ENCODE measurements around the gene MITF.

The MITF gene

DNA sequence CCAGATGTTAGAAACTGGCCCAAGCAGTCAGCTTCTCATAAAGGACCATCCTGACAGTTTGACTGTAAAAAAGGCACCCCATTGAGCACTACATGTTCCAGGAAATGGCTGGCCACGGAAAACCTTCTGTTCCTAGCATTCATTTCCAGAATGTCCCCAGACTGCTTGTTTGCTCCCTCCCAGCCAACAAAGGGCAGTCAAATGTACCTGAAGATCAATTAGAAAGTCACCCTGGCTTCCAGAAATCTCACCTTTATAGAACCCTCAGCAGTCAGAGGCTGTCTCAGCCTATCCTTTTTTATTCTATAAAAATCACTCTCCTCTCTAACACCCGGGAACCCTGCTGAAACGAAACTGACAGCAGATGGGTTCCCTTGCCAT lies 259.5 kb downstream of the MITF start:
- DNase-seq (ENCODE audit: low read depth), result no peak
- H3K4me3 ChIP-seq (ENCODE audit: control insufficient read depth, low read depth, low read length), result peak overlapping the region; percentile 25; the same call in 1 of the 2 replicates
- TF ChIP-seq, protein P1, sequence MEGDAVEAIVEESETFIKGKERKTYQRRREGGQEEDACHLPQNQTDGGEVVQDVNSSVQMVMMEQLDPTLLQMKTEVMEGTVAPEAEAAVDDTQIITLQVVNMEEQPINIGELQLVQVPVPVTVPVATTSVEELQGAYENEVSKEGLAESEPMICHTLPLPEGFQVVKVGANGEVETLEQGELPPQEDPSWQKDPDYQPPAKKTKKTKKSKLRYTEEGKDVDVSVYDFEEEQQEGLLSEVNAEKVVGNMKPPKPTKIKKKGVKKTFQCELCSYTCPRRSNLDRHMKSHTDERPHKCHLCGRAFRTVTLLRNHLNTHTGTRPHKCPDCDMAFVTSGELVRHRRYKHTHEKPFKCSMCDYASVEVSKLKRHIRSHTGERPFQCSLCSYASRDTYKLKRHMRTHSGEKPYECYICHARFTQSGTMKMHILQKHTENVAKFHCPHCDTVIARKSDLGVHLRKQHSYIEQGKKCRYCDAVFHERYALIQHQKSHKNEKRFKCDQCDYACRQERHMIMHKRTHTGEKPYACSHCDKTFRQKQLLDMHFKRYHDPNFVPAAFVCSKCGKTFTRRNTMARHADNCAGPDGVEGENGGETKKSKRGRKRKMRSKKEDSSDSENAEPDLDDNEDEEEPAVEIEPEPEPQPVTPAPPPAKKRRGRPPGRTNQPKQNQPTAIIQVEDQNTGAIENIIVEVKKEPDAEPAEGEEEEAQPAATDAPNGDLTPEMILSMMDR (IDR thresholded peaks at IDR 0.05; ENCODE audit: control insufficient read depth, insufficient read depth, low read depth, low read length, missing control alignments), result no peak

DNA sequence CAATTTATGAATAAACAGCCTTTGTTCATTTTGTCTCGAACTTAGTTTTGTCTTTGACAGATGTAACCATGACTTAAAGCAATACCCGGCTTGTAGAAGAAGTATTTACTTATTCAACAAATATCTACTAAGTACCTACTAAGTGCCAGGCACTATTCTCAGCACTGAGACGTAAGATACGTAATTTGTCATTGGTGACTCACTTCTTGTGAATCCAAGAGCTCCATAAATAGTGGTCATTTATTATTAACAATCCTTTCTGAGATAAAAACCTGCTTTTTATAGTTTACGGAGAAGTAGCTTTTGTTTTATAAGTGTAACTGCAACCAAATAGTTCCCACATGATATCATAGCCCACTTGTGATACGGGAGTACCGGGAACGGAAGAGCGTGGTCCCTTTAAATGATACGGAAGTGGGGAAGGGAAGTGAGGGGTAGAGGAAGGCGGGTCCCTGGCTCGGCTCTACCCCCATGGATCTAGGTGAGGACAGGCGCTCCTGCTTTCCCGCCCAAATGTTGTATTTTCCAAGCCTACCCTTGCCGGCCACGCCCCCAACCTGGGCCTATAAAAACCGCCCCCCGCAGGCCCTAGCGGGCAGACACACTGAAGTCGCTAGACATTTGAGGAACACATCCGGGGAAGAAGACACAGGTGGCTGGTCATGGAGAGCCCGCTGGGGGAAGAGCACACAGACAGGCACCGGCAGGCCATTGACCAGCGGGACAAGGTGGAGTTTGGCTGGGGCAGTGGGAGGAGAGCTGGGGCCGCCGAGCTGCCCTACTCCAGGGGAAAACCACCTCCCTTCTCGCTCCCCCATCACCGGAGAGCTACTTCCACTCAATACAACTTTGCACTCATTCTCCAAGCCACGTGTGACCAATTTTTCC lies 260.1 kb downstream of the MITF start, which contains the start of gene SAMMSON:
SAMMSON (plus strand) TSS at position 594 of the 888 bp plus-strand sequence.
- peak; percentile 17 for DNase-seq (ENCODE audit: low read depth)
- peak within 1 kb of the TSS; percentile 25 for H3K4me3 ChIP-seq (ENCODE audit: control insufficient read depth, low read depth, low read length)
- TF ChIP-seq, protein P1 (IDR thresholded peaks at IDR 0.05; ENCODE audit: control insufficient read depth, insufficient read depth, low read depth, low read length, missing control alignments), result no peak

DNA sequence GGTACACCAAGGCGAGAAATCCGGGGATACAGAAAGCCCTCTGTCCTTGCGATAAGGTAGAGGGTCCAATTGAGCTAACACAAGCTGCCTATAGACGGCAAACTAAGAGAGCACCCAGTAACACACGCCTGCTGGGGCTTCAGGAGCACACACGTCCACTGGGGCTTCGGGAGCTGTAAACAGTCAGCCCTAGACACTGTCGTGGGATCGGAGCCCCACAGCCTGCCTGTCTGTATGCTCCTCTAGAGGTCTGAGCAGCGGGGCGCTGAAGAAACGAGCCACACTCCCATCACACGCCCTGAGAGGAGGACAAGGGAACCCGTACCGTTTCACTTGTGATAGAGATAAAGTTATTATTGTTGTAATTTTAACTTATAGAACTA lies 260.8 kb downstream of the MITF start:
- DNase-seq (ENCODE audit: low read depth), result no peak
- no peak overlapping the region for H3K4me3 ChIP-seq (ENCODE audit: control insufficient read depth, low read depth, low read length)
- TF ChIP-seq, protein P1 (IDR thresholded peaks at IDR 0.05; ENCODE audit: control insufficient read depth, insufficient read depth, low read depth, low read length, missing control alignments), result no peak

DNA sequence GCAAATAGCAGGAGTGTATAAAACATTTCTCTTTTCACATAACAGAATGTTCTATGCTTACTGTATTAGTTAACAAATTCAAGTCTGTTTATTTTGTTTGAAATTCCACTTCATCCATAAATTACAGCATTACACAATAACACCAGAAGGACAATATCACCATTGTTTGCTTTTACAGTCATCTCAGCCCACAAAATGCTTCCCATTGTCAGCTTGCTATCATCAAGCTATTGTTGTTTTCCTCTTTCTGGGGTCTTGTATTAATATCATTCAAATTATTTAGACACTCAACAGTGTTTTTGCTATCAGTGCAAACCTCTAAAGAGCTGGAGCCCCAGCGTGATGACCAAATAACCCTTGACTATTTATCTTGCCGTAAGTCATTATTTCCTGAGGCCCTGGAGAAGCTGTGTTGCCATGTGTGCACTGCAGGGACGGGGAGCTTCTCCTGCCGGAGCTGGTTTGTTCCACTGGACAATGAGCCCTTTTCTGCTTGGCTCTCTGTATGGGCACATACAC lies 261.4 kb downstream of the MITF start:
- TF ChIP-seq, protein P1 (IDR thresholded peaks at IDR 0.05; ENCODE audit: control insufficient read depth, insufficient read depth, low read depth, low read length, missing control alignments), result no peak
- no peak overlapping the region for H3K4me3 ChIP-seq (ENCODE audit: control insufficient read depth, low read depth, low read length)
- no peak for DNase-seq (ENCODE audit: low read depth)

GRCh38 chr3:70003119-70003518 lies 263.9 kb downstream of the MITF start:
- H3K4me3 ChIP-seq (ENCODE audit: control insufficient read depth, low read depth, low read length), result no peak overlapping the region
- TF ChIP-seq, protein P1 (IDR thresholded peaks at IDR 0.05; ENCODE audit: control insufficient read depth, insufficient read depth, low read depth, low read length, missing control alignments), result no peak
- no peak for DNase-seq (ENCODE audit: low read depth)

GRCh38 chr3:70006089-70006488 lies 266.8 kb downstream of the MITF start:
- TF ChIP-seq, protein P1 (IDR thresholded peaks at IDR 0.05; ENCODE audit: control insufficient read depth, insufficient read depth, low read depth, low read length, missing control alignments), result no peak
- DNase-seq (ENCODE audit: low read depth), result no peak
- H3K4me3 ChIP-seq (ENCODE audit: control insufficient read depth, low read depth, low read length), result no peak overlapping the region
